ENCODE measurements around the gene FOXC1.

The FOXC1 gene

DNA sequence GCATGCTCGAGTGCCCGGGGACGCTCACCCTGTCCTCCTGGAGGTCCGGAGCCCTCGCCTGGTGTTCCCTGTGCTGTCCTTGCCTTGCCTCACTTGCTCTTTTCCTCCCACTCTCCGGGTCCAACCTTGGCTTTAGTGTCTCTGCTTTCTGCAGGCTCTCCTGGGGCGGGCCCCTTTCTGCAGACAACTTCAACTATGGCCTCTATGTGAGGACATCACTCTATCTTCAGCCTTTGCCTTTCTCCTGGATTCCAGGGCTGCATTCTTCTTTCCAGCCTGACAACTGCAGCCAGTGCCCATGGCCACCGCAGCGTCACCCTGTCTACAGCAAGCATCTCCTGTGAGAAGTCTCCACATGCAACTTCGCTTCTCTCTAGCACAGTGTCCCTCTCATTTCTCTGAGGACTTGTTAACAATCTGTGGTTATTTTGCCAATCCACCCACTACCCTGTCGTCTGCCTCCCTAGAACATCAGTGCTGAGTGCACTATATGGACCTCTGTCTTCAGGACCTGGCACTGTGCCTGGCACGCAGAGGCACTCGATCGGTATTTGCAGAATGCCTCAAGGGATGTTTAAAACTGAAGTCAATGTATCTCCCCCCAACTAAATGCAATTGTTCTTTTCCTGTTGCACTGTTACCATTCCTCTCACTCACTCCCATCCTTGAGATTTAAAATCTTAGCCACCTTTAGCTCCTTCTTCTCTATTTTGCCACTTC, 35.9 kb downstream of the FOXC1 start:
- no peak for DNase-seq

DNA sequence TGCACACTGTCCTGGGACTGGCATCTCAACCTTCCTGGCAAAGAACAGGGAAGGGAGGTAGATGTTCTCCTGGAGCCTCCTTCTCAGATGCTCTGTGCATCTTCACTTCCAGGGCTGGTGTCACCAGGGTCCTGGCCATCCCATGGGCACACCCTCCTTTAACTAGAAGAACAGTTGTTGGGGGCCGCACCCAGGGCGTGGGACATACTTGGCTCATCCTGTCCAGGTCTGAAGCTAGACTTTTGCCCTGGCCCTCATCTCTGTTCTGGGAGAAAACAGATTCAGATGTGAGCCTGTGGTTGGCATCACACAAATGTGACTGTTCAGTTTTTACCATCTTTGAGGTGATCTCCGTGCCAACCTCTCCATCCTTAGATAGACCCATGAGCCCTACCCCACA, 41.6 kb downstream of the FOXC1 start:
- DNase-seq, result no peak

DNA sequence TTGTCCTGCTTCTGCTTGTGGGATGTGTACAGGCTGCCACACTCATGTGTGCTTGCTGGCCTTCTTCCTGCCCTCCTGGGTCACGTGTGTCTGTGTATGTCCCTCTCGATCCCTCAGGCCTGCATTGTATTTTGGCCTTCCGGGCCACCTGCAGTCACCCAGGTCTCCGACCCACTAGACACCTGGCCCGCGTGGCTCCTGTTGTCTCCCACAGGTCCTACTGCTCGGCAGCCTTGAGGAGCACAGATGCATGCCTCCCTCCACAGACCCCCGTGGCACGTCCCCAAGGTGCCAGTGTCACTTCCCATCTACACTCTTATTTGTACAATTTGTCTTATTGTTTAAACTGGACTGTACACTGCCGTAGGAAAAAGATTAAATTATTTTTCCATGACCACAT, 43.1 kb downstream of the FOXC1 start:
- DNase-seq, result no peak

DNA sequence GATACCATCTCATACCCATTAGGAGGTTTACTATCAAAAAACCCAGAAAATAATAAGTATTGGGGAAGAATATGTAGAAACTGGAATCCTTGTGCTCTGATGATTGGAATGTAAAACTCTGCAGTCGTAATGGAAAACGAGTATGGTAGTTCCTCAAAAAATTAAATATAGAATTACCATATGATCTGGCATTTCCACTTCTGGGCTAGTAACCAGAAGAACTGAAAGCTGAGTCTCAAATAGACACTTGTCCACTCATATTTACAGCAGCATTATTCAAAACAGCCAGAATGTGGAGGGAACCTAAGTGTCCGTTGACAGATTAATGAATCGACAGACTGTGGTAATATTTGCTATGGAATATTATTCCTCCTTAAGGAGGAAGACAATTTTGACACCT, 44.3 kb downstream of the FOXC1 start:
- no peak for DNase-seq

DNA sequence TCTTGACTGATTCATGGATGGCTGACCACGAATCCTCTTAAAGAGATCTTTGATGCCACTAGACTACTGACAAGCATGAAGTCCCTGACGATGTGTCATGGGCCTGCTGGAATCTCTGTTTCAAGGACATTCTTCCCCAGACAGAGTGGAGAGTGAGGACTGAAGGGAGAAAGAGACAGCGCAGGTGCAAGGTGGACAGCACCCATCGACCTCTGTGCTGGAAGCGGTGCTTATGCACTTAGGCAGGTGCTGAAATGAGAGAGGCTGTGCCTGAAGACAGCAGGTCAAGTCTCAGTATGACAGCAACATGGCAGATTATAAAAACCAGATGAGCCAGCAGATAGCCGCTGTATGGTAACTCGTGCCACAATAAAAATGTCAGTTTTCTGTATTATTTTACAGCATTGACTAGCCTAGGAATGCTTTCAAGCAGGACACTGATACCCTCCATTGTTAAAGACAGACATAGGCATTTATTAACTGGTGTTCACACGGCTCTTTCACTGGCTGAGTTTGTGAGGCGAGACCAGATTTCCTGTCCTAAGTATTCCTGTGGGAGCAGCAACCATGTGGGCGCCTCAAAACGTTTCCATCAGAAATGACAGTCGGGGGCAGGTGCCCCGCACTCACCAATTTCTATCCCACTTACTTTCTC, 47.5 kb downstream of the FOXC1 start:
- DNase-seq, result no peak

DNA sequence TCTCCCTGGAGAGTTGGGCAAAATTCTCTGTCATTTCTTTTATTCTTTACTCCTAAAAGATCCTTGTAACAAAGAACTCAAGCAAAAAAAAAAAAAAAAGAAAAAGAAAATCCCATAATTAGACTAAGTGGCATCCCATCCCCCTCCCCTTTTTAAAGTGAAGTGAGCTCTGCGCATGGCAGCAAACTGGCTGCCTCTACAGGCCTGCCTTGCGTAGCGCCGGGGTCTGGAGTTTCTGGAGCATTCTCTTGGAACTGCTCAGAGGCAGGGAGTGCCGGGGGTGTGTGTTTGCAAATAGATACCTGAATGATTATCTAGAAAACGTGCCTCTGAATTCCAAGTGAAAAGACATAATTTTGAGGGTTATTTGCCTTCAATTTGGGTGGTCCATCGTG, 48.1 kb downstream of the FOXC1 start:
- DNase-seq, result no peak

DNA sequence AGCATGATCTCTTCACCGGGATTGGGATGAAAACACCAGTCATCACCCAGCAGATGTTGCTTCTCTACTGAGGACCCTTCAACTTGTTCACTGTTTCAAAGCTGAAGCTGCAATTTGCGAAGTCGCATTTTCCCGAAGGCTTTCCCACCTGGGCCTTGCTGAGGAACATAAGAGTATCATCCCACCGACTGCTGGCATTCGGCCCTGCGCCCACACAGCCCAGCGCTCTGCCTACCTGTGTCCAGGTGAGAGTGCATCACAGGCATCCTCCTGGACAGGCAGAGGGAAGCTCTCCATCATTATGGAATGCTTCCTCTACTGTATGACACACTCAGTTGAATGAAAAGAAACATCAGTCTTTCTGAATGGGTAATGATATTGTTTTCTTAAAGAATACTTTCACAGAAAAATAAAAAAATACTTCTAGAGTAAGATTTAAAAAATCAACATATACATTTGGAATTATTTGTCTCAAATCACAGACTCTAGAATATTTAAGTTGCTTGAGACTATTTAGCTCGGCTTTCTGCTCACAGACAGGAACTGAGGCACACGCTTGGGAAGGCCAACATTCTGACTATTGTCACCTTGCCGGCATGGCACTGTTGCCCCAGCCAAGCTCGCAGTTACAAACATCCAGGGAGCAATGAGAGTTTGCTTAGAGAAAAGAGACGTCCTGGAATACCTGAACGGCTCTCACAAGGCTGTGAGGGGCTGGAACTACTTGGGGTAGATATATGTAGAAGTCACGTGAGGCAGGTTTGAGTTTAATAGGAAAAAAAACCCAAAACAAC, 48.7 kb downstream of the FOXC1 start:
- DNase-seq, result no peak

DNA sequence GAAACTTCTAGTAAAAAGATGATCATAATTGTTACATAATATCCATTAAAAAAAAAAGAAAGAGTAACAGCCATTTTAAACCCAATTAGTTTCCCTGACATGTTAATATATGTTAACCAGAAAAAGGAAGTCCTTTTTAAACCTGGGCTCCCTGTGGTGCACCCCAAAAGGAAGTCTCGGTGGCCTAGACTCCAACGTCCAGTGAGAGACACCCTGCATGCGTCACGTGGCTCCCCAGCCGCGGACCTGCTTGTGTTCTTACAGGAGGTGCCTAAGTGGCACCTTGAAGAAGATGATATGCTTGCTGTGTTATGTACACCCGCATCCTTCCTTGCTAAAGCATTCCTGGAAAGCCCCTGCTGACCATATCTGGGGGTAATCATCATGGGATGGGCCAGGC, 50.1 kb downstream of the FOXC1 start:
- no peak for DNase-seq

DNA sequence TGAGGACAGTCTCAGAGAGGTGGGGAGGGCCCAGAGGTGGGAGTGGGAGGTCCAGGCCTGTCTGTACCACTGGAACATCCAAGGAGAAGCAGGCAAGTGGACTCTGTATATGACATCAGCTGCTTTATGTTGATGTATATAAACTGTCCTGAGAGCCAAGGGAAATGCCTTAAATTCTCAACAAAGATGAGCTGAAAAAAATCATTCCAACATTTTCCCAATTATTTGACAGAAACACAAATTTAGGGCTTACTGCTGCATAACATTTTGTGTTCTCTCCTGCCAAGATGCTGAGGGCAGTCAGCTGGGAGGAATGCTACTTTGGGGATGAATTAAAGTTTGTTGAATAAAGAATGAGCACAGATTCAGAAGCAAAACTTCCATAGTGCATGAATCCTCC, 52.8 kb downstream of the FOXC1 start:
- no peak for DNase-seq
